DMS153 (cell line): Measurements from ENCODE around the gene SEMA3D.

Experiments
- DNase-seq: peaks from one replicate; lab custom pipeline; 2025; lab: John Stamatoyannopoulos, UW

The SEMA3D gene

DNA sequence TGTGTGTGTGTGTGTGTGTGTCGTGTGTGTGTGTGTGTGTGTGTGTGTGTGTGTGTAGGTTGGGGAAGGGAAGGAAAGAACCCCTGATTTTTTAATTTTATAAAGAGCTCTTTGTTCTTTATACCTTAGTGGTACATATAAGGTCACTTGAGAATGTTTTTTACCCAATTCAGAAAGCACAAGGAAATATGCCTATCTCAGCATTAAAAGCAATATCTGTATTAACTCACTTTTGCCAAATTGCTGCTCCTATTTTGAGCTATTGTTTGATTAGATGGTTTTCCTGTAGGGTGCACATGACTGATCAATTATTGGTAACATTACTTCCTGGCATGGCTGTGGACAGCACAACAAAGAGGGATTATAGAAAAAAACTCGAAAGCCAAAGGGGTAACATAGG lies 60.5 kb downstream of the SEMA3D start:
- DNase-seq: no peak

DNA sequence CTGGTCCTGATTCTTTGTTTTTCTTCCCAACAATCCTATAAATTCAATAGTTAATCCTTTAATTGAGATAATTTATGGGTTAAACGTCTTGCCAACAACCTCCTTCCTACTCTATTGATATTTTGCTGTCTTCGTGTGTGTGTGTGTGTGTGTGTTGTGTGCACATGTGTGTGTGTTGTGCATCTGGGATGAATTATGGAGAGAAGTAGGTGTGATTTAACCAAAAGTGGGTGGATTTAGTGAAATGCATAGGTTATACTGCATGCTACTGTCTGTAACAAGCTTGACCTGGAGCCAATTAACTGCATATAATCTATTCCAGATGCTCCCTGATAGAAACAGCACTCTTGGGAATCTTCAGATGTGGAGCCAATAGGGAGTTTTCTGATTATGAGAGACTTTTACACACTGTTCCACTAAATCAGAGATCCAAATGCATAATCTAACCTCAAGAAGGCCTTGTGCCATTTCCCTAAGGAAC lies 61.2 kb downstream of the SEMA3D start:
- no peak for DNase-seq

DNA sequence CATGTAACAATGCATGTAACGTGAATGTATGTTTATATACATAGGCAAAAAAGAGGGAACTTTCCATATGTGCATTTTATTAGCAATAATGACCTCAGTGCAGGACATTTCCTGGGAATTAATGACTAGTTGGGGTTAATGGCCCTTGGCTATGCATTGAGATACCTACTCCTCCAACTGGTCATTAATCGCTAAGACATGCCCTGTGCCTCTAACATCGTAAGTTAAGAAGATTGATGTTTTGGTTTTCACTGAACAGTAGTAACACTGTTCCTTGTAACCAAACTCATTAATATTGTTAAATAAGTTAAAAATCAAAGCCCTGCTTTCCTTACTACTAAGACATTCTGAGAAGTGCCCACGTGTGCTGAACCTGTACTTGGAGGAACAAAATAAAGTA lies 61.7 kb downstream of the SEMA3D start:
- no peak for DNase-seq

DNA sequence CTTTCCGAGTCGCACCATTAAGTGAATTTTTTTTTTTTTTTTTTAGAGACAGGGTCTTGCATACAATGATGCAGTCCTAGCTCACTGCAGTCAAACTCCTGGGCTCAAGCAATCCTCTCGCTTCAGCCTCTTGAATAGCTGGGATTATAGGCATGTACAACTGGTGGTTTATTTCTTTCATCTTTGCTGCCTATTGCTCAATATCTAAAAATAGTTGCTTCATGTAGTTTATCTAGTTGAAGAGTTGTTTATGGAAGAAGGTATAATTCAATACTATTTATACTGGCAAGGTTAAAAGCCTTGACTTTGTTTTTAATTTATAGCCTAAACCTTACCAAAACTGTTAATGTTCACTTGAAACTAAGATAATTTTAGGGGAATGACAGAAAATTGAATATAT lies 66.9 kb downstream of the SEMA3D start:
- no peak for DNase-seq

DNA sequence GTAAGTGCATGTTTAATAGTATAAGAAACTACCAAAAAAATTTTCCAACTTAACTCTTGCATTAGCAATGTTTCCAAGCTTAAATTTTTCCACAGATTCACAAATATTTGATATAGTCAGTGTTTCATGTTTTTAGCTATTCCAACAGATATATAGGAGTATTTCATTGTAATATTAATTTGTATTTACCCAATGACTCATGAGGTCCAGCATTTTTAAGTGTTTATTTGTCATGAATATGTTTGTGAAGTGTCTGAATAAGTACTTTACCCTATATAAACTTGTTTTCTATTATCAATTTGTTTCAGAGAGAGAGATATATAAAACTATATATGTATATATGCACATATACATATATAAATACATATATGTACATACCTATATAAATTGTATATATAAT lies 71.0 kb downstream of the SEMA3D start:
- DNase-seq: no peak

DNA sequence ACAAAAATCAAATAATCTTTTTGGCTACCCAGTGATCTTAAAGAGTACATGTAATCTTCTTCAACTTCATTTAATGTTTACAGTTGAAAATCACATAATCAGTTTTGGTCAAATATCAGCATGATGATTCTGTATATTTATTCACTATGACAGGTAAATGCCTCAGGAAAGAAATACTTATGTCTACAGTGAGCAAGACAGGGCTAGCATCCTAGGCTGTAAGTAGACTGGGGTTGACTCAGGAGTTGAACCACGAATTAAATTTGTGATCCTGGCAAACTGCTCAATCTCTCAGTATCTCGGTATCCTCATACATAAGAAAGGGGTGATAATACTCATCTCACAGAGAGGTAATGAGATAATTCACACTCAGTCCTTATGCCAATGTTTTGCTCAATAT lies 71.8 kb downstream of the SEMA3D start:
- DNase-seq: no peak

DNA sequence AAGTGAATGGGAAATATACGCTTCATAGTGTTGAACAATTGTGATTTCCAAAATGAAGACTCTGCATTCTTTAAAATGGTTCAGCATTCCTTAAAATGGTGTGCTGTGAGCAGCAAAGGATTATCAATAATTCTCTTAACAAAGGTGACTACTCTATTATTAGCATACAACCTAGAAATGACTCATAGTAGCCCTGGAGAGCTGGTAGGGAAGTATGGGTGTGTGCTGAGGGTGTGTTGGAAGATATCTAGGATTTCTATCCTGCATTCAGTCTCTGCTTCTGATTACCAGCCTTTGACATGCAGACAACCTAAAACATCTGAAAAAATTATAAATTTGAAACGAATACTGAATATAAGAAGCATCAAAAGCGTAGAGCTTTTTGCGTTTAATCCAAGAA lies 72.5 kb downstream of the SEMA3D start:
- no peak for DNase-seq

DNA sequence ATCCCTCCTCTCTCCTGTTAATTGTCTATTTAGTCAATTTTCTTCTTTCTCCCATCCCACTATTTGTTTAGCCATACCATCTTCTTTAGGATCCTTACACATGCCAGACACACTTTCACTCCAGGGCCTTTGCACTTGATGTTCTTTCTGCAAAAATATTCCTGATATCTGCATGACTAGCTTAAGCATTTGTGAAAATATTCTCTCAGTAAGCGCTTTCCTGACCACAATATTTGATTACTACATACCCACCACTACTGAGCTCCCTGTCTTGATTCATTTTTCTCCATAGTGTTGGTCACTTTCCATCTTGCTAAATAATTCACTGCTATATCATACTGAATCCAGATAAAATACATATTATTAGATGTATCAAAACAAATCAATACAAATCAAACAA lies 75.1 kb downstream of the SEMA3D start:
- DNase-seq: no peak

DNA sequence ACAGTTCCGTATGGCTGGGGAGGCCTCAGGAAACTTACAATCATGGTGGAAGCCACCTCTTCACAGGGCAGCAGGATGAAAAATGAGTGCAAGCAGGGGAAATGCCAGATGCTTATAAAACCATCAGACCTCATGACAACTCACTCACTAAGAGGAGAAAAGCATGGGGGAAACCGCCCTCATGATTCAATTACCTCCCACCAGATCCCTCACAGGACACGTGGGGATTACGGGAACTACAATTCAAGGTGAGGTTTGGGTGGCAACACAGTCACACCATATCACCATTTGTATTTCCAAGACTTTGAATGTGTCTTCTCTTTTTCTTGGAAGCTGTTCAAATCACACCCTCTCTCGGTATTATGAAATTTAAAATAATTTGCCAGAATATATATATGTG lies 80.1 kb downstream of the SEMA3D start:
- no peak for DNase-seq

DNA sequence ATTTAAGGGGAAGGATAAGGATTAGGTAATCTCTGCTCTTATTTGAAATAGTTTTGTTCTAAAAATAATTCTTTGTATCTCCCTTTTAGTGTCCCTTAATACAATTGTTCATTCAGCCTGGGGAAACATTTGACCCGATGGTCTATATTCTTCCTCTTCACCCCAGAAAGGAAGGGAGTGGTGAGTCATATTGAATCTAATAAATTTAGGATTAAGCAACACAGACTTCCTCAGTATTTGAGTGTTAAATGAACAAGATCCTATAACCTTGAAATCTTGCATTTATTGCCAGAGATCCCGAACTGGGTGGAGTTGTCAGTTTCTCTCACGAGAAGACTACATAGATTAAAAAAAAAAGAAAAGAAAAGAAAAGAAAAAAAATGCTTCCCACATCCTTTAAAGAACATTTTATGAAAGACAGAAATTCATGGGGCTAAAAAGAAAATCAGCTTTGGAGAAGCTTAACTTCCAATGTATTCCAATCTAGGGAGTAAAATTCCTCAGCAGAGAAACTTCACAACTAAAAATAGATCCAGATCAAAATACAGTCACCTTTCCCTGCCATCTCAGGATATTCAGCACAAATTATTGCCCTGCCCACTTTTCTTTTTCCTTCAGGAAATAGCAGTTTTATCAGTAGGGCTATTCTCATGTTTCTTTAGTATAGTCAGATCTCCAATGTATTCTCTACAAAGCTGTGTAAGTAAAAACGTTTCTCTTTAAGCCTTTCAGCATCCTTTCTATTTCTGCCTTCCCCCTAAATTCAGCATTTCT lies 82.2 kb downstream of the SEMA3D start:
- DNase-seq: no peak

DNA sequence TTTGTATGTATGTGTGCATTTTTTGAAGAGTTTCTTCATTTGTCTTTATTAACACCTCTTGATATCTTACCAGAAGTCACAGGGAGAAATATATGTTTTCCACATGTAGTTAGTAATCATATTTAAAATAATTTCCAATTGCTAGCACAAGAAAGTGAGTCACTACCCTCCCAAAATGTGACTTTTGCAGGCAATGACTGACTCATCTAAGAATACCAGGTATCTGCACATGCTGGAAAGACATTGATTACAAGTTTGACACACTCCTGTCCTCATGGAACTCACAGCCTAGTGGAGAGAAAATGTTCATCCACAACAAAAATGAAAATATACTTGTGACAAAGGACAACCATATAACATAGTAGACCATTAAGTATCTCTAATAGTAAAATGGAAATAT lies 82.9 kb downstream of the SEMA3D start:
- no peak for DNase-seq

DNA sequence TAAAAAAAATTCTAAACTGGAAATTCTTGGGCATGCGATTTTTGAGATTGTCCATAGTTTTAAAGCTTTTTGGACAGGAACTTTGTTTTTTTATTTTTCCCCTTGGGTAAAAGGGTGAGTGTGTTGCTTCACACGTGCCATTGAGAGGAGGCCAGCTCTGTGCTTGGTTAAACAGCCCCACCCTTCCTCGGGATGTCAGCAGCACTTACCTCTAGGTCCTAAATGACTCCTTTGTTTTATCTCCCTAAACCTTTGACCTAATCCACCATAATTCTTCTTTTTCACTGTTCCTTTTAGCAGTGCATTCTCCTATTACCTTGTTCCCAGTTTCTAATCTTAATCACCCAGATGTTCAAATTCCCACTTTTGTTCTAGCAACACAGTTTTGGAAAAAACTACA lies 83.5 kb downstream of the SEMA3D start:
- DNase-seq: no peak

DNA sequence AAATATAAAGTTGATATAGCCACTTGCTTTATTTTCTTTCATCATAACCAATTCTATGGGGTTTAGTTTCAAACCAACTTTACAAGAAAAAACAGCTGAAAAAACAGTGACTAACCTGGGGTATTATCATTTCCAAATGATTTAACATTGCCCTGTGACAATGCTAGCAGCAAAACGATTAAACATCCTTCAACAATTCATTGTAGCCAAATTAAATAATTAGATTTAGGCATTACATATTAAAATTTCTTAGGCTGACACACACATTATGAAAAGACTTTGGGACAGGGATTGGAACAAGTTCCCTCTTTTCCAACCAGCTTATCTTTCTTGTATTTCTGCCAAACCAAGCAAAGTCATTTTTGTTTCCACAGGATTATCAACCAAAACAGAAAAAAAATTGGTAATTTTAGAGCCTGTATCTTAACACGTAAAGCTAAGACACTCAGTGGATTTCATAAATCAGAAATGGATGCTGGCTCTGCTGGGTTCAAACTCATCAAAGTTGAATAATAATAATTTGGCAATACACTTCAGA lies 84.0 kb downstream of the SEMA3D start:
- no peak for DNase-seq

DNA sequence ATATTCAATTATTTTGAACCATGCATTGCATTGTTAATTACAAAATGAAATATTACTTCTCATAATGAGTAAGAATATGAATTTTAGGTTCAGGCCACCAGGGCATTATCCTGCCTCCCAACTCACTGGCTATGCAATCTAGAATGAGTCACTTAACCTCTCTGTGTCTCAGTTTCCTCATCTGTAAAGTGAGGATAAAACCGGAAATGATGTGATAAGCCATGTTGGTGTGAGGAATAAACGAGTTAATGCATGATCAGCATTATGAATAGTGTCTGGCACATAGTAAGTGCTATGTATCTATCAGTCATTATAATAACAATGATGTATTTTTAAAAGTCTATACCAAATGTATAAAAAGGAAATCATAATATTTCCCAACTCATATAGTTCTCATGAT lies 85.5 kb downstream of the SEMA3D start:
- DNase-seq: no peak

DNA sequence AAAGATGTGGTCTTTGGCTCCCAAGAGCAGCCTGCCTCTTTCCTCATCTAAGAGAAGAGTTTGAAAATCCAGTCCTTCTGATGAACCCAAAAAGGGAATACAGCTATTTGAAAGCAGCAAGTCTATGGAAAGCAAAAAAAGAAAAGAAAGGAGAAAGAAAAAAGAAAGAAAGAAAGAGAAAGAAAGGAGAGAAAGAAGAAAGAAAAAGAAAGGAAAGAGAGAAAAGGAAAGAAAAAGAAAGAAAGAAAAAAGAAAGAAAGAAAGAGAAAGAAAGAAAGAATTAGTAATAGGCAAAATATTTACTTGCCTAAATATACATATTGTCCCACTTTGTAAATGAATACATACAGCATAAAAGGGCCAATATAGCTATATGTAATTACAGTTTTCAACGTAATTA lies 89.0 kb downstream of the SEMA3D start:
- DNase-seq: no peak

DNA sequence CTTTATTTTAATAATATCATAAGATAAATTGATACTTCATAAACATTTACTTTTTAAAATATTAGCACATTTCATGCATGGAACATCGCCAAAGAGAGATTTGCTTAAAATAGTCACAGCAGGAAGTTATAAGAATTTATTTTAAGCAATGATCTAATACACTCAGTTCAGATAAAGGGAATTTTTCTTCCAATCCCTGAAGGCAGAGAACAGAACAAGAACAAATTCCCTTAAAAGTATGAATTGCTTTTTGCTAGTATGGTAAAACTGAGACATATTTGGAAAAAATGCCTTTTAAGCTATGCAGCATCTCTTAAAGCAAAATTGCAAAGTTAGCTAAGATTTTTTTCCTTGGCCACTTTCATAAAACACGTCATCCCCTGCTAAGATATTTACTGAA lies 91.0 kb downstream of the SEMA3D start:
- DNase-seq: no peak

DNA sequence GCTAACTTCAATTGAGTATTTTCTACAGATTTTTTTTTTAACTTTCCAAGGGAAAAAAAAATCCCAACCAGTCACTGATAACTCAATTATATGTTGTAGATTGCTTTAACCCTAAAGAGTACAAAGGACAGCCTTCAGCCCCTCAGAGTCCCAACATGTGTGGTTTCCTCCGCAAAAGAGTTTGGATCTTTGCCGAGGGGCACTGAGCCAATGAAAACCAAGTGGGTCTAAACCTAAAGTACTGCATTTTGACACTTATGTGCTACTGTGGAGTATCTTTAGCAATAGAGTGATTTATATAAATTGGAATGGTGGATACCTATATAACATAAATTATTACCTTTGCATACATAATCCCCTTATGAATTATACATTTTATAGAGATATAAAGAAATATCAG lies 91.5 kb downstream of the SEMA3D start:
- no peak for DNase-seq

DNA sequence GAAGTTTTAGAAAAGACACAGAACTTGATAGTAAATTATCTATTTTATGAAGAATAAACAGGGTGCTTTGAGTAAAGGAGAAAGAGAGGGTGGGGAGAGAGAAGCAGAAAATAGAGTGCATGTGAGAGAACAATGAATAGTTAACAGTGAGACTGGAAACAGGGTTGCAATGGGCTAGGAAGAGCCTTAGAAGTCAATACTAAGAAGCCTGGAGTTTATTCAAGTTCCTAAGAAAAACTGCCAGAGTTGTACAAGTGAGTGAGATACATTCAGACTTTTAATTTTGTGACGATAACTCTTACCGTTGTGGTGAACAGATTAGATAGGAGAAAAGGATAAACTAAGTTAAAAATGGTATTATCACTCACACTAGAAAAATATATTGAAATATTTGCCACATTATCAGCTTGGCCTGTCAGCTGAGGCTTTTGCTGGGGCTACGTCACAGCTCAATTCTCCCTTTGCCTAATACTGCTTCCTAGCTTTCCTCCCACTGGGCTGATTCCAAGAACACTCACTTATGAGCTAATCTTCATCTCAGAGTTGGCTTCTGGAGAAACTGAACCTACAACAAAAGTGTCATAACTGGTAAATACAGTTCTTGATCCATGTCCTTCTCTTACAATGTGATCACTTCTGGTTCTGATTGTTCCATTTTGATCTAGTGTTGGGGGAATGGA lies 92.7 kb downstream of the SEMA3D start:
- DNase-seq: no peak

DNA sequence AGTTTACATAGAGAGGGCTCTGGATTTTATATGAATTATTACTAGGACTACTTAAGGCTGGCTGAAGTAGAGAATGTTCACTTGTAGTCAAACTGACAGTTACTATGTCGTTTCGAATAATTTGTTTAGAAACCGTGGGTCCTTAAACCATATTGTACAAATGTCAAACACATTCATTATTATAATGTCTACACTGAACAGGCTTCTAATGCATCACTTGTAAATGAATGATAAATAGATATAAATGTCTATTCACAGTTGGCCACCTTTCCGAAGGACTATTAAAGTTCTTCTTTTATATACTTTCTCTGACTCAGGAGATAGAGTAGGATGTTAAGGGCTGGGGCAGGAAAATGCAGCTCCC lies 95.3 kb downstream of the SEMA3D start:
- DNase-seq: no peak

DNA sequence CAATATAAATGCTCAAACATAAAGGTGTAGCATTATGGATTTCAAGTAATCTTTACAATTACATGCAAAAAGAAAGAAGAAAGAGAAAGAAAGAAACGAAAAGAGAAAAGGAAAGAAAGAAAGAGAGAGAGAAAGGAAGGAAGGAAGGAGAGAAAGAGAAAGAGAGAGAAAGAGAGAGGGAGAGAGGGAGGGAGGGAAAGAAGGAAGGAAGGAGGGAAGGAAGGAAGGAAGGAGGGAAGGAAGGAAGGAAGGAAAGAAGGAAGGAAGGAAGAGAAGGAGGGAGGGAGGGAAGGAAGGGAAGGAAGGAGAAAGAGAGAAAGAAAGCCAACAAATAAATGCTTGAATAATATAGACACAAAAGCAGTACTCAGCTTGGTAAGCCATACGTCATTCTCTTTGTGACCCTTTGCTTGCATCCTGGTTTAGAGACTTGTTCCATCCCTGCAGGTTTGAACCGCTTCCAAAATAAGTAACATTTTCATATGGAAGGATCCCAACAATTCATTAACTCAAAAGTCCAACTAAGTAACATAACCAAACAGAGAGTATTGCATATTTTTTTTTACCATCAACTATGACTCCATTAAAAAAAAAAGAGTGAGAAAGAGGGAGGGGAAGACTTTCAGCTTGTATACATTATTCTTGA lies 95.8 kb downstream of the SEMA3D start:
- DNase-seq: no peak

DNA sequence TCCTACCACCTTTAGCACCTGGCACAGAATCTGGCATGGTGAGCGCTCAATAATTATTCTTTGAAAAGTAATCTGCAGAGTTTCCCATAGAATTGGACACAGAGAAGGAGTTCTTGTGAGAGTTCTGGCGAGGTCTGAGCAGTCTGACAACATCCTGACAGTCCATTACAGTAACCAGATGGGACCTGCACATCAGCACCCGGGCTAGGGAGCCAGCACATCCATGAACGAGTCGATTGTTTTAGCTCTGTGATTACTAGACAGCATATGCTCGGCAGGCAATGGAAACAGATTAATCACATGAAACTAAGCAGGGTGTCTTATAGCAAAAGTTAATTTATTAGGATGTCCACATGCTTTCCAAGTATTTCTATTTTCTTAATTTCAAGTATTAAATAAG lies 96.7 kb downstream of the SEMA3D start:
- DNase-seq: no peak

DNA sequence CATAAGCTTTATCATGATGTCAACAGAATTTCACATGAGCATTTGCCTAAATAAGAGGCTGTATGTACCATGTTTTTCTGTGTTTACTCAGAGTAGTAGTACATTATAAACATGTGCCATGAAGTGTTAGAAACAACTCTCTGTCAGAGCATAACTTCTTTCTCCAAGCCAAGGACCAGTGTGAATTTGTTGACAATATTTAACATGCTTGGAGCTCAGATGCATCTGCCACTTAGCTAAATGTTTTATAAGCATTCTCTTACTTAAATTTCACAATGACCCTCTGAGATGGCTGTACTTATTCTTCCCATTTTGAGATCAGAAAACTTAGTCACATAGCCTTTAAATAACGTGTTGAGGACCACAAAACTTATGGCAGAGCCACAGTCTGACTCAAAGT lies 105.0 kb downstream of the SEMA3D start:
- no peak for DNase-seq

DNA sequence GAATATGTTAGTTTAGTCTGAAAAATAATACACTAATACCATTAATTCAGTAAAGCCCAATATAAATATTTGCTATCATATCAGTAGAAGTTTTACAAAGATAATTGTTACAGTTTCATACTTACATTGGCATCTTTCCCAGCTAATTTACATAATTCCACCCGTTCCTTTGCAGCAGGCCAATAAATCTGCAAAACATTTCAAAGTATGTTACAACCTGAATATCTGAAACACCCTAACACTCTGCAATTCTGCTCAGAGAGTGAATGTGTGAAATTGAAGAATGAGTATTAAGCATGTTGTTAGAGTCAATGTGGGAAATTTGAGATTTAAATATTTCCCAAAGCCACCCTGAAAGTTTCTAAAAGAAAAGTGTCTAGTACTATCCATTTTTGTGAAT lies 105.5 kb downstream of the SEMA3D start:
- no peak for DNase-seq
